ENCODE measurements around the gene JADE2.
A peak's percentile ranks its signal among the peaks of the same experiment; 100 is the strongest.
"Not testable (repeated sequence)": the region's sequence is repeated elsewhere in the genome, so short reads cannot be mapped to it uniquely, and the experiment has no call there.

JADE2 gene

GRCh38 chr5:134533115-134533815 is 7.8 kb downstream of the JADE2 start:
- no peak for DNase-seq

GRCh38 chr5:134534058-134534725 is 8.7 kb downstream of the JADE2 start:
- no peak for DNase-seq

- DNase-seq: no peak
These were observed 9.2 kb downstream of the JADE2 start for GRCh38 chr5:134534726-134535110.

GRCh38 chr5:134536876-134537275 is 11.4 kb downstream of the JADE2 start:
- DNase-seq: no peak

- DNase-seq: no peak
These were observed 11.8 kb downstream of the JADE2 start for GRCh38 chr5:134537297-134537696.

GRCh38 chr5:134538296-134538695 is 12.8 kb downstream of the JADE2 start:
- no peak for DNase-seq

GRCh38 chr5:134539732-134540131 is 14.3 kb downstream of the JADE2 start:
- no peak for DNase-seq

GRCh38 chr5:134540747-134541733 is 15.6 kb downstream of the JADE2 start:
- peak; percentile 60 for DNase-seq

GRCh38 chr5:134541736-134542376 is 16.4 kb downstream of the JADE2 start:
- no peak for DNase-seq

GRCh38 chr5:134543820-134544614 is 18.5 kb downstream of the JADE2 start:
- no peak for DNase-seq

GRCh38 chr5:134545070-134545868 is 19.8 kb downstream of the JADE2 start:
- peak; percentile 14 for DNase-seq

GRCh38 chr5:134547066-134547465 is 21.6 kb downstream of the JADE2 start:
- no peak for DNase-seq

- DNase-seq: no peak
These were observed 22.1 kb downstream of the JADE2 start for GRCh38 chr5:134547579-134547978.

- no peak for DNase-seq
These were observed 22.7 kb downstream of the JADE2 start for GRCh38 chr5:134547999-134548658.

GRCh38 chr5:134549714-134550113 is 24.2 kb downstream of the JADE2 start:
- DNase-seq: no peak

- no peak for DNase-seq
These were observed 25.1 kb downstream of the JADE2 start for GRCh38 chr5:134550271-134551214.

- DNase-seq: no peak
These were observed 26.4 kb downstream of the JADE2 start for GRCh38 chr5:134551901-134552300.

- DNase-seq: no peak
These were observed 26.8 kb downstream of the JADE2 start for GRCh38 chr5:134552301-134552700.

GRCh38 chr5:134552716-134553115 is 27.2 kb downstream of the JADE2 start:
- DNase-seq: not testable (repeated sequence)
